Stomach smooth muscle (tissue), 2 donors: ENCODE measurements around the gene NRARP.
"Not testable (repeated sequence)": the region's sequence is repeated elsewhere in the genome, so short reads cannot be mapped to it uniquely, and the experiment has no call there.

Experiments
- H3K27ac ChIP-seq: one replicate; pipeline ENCODE4 v1.7.0; 2013; ENCODE audit warnings: mild to moderate bottlenecking, low read length, inconsistent platforms
- H3K27me3 ChIP-seq, 2 donors: one replicate each; pipeline ENCODE4 v1.7.0; 2013; ENCODE audit warnings: low read length in 2 of 2; ENCODE audit not compliant: insufficient read depth in 2 of 2, control insufficient read depth in 1 of 2
- H3K36me3 ChIP-seq, 2 donors: one replicate each; pipeline ENCODE4 v1.7.0; 2013; ENCODE audit warnings: low read length in 2 of 2; ENCODE audit not compliant: control insufficient read depth in 2 of 2, insufficient read depth in 2 of 2
- H3K4me1 ChIP-seq: one replicate; pipeline ENCODE4 v1.7.0; 2013; ENCODE audit warnings: low read length; ENCODE audit not compliant: control insufficient read depth, insufficient read depth
- H3K4me3 ChIP-seq, 2 donors: one replicate each; pipeline ENCODE4 v1.7.0; 2013; ENCODE audit warnings: low read length in 2 of 2
- H3K9ac ChIP-seq, 2 donors: one replicate each; pipeline ENCODE4 v1.7.0; 2013; ENCODE audit warnings: low read length in 2 of 2, mild to moderate bottlenecking in 1 of 2
- H3K9me3 ChIP-seq, 2 donors: one replicate each; pipeline ENCODE4 v1.7.0; 2013; ENCODE audit warnings: low read length in 2 of 2; ENCODE audit not compliant: control insufficient read depth in 2 of 2
- donor health status: healthy.
- donor health status: Pancreatic carcinoma.

Gene NRARP

GRCh38 chr9:137264067-137264466 lies 38.0 kb downstream of the NRARP start:
- H3K9me3 ChIP-seq = no peaks in the 10 kb centered on the region
- peaks cover 8% of the 10 kb centered on the region for H3K4me1 ChIP-seq
- no peaks in the 10 kb centered on the region for H3K27me3 ChIP-seq
- peaks cover 23 to 33% of the 10 kb centered on the region in 2 donors for H3K36me3 ChIP-seq
- no peak overlapping the region for H3K4me3 ChIP-seq
- no peak overlapping the region for H3K27ac ChIP-seq
- no peak overlapping the region for H3K9ac ChIP-seq

GRCh38 chr9:137263506-137263905 lies 38.6 kb downstream of the NRARP start:
- Histone ChIP-seq H3K27ac (no peak overlapping the region), H3K4me3 (no peak overlapping the region), H3K27me3 (no peaks in the 10 kb centered on the region), H3K36me3 (peaks cover 24 to 32% of the 10 kb centered on the region in 2 donors), H3K9me3 (no peaks in the 10 kb centered on the region), H3K9ac (no peak overlapping the region), H3K4me1 (peaks cover 2% of the 10 kb centered on the region)

GRCh38 chr9:137262909-137263285 lies 39.2 kb downstream of the NRARP start:
- Histone ChIP-seq H3K9me3 (no peaks in the 10 kb centered on the region), H3K27me3 (no peaks in the 10 kb centered on the region), H3K9ac (no peak overlapping the region), H3K36me3 (peaks cover 24 to 32% of the 10 kb centered on the region in 2 donors), H3K4me3 (no peak overlapping the region), H3K27ac (no peak overlapping the region), H3K4me1 (no peaks in the 10 kb centered on the region)

GRCh38 chr9:137262173-137262908 lies 39.7 kb downstream of the NRARP start:
- H3K4me1 ChIP-seq, H3K4me3 ChIP-seq, H3K9me3 ChIP-seq, H3K27ac ChIP-seq, H3K27me3 ChIP-seq, H3K9ac ChIP-seq: not testable (repeated sequence)
- H3K36me3 ChIP-seq = peaks cover 24 to 30% of the 10 kb centered on the region in 2 donors

- H3K27me3 ChIP-seq = no peaks in the 10 kb centered on the region
- H3K9me3 ChIP-seq = no peaks in the 10 kb centered on the region
- no peak overlapping the region for H3K4me3 ChIP-seq
- H3K4me1 ChIP-seq = peaks cover 27% of the 10 kb centered on the region
- H3K9ac ChIP-seq = no peak overlapping the region
- peaks cover 3 to 10% of the 10 kb centered on the region in 2 donors for H3K36me3 ChIP-seq
- no peak overlapping the region for H3K27ac ChIP-seq
These were observed 45.2 kb downstream of the NRARP start for GRCh38 chr9:137256856-137257255.

GRCh38 chr9:137256362-137256761 lies 45.7 kb downstream of the NRARP start:
- peak overlapping the region; percentile 91 to 93 for H3K4me3 ChIP-seq
- H3K27me3 ChIP-seq = no peaks in the 10 kb centered on the region
- peaks cover 27% of the 10 kb centered on the region for H3K4me1 ChIP-seq
- H3K9me3 ChIP-seq = no peaks in the 10 kb centered on the region
- no peak overlapping the region for H3K27ac ChIP-seq
- peaks cover 3 to 10% of the 10 kb centered on the region in 2 donors for H3K36me3 ChIP-seq
- peak overlapping the region in 1 of 2 donors; percentile 68 for H3K9ac ChIP-seq

- Histone ChIP-seq H3K4me3 (peak overlapping the region; percentile 91 to 93), H3K9ac (peak overlapping the region; percentile 68 to 69), H3K36me3 (peaks cover 3 to 10% of the 10 kb centered on the region in 2 donors), H3K27me3 (peaks cover 0 to 2% of the 10 kb centered on the region in 2 donors), H3K4me1 (peaks cover 27% of the 10 kb centered on the region), H3K9me3 (no peaks in the 10 kb centered on the region), H3K27ac (peak overlapping the region; percentile 18)
These were observed 46.5 kb downstream of the NRARP start for GRCh38 chr9:137255448-137256114.

- H3K9ac ChIP-seq = peak within 1 kb of the TSS; percentile 69 to 72
- H3K4me1 ChIP-seq = peaks cover 27% of the 10 kb centered on the region
- H3K36me3 ChIP-seq = peaks cover 3 to 10% of the 10 kb centered on the region in 2 donors
- peaks cover 0 to 4% of the 10 kb centered on the region in 2 donors for H3K27me3 ChIP-seq
- H3K9me3 ChIP-seq = no peaks in the 10 kb centered on the region
- H3K4me3 ChIP-seq = peak within 1 kb of the TSS; percentile 91 to 93
- peak within 1 kb of the TSS; percentile 18 for H3K27ac ChIP-seq
These were observed 47.2 kb downstream of the NRARP start, which contains the start of gene NELFB for GRCh38 chr9:137254624-137255447. NELFB (plus strand) TSS chr9:137255327.

GRCh38 chr9:137253717-137254623 lies 48.1 kb downstream of the NRARP start:
- peak overlapping the region; percentile 66 to 72 for H3K9ac ChIP-seq

More at GRCh38 chr9:137253717-137254623, 48.1 kb downstream of the NRARP start:
- peak overlapping the region; percentile 83 to 91 for H3K4me3 ChIP-seq
- H3K9me3 ChIP-seq = no peaks in the 10 kb centered on the region
- peaks cover 0 to 6% of the 10 kb centered on the region in 2 donors for H3K36me3 ChIP-seq
- peaks cover 27% of the 10 kb centered on the region for H3K4me1 ChIP-seq
- H3K27ac ChIP-seq = no peak overlapping the region
- peaks cover 0 to 4% of the 10 kb centered on the region in 2 donors for H3K27me3 ChIP-seq
